Gastroesophageal sphincter (tissue), 4 donors: Measurements from ENCODE around the gene RTBDN. TPM values are rescaled to one million over a fixed set of nuclear protein-coding genes. Genes with fewer than 3 reads are reported as not detected.

Source experiments
- ATAC-seq: fragments of 150-250 bp; one replicate; pipeline ENCODE4 v1.9.1; 2016; ENCODE audit warnings: mild to moderate bottlenecking, moderate library complexity
- H3K27ac ChIP-seq, 4 donors: fragments of 200-600 bp; sonication (generic) in 3 of 4; 1 replicate in 3 of 4; 2 replicates in 1 of 4; pipeline ENCODE4 v1.5.1; 2016 to 2019
- H3K27me3 ChIP-seq: fragments of 200-600 bp; sonication (generic); one replicate; pipeline ENCODE4 v1.5.1; 2019
- H3K36me3 ChIP-seq, 2 donors: fragments of 200-600 bp; sonication (generic); one replicate each; pipeline ENCODE4 v1.5.1; 2019; ENCODE audit warnings: control low read depth in 1 of 2
- H3K4me1 ChIP-seq, 3 donors: fragments of 200-600 bp; sonication (generic); 1 replicate in 2 of 3; 2 replicates in 1 of 3; pipeline ENCODE4 v1.5.1; 2016 to 2019; ENCODE audit warnings: control low read depth in 2 of 3
- H3K4me3 ChIP-seq, 2 donors: fragments of 200-600 bp; sonication (generic); one replicate each; pipeline ENCODE4 v1.5.1; 2019; ENCODE audit warnings: mild to moderate bottlenecking in 1 of 2, moderate library complexity in 1 of 2
- H3K9me3 ChIP-seq, 3 donors: fragments of 200-600 bp; sonication (generic); one replicate each; pipeline ENCODE4 v1.5.1; 2017 to 2019; ENCODE audit warnings: control low read depth in 2 of 3
- EP300 ChIP-seq: sonication (generic); formaldehyde crosslinking; IDR thresholded peaks from one replicate; pipeline ENCODE4 v1.6.1; 2017; ENCODE audit warnings: antibody characterized with exemption, mild to moderate bottlenecking
- POLR2A ChIP-seq, 2 donors: fragments of 450-650 bp; IDR thresholded peaks; one replicate each; pipeline ENCODE4 v1.6.1; 2017; ENCODE audit warnings: antibody characterized with exemption in 2 of 2, mild to moderate bottlenecking in 2 of 2, moderate library complexity in 1 of 2
- POLR2AphosphoS5 ChIP-seq: sonication (generic); formaldehyde crosslinking; IDR thresholded peaks from one replicate; pipeline ENCODE4 v1.6.1; 2017; ENCODE audit warnings: antibody characterized with exemption
- WGBS, 2 donors: methylation state at CpG; one replicate each; pipeline ENCODE4 v1.1.5; 2018; ENCODE audit warnings: low coverage in 1 of 2; 5-methylcytosine and 5-hydroxymethylcytosine counted together
- small RNA-seq, 4 donors: library from RNA; depleted of rRNA; stranded (forward); fragments of <200 nt; gene quantifications; one replicate each; pipeline ENCODE3, GENCODE V24; 2016
- total RNA-seq, 4 donors: library from RNA; depleted of rRNA; stranded (reverse); fragments of >200 nt; gene quantifications; one replicate each; pipeline ENCODE4 v1.1.0, GENCODE V29; 2016
- TF ChIP-seq, protein P1 (sequence below), 4 experiments: fragments of 200-600 bp in 2 of 4; fragments of 450-650 bp in 2 of 4; sonication (generic) in 1 of 4; IDR thresholded peaks; one replicate each; pipeline ENCODE4 v1.5.1; 2017 to 2019; ENCODE audit warnings: antibody characterized with exemption in 4 of 4, mild to moderate bottlenecking in 2 of 4, moderate library complexity in 2 of 4

RTBDN gene
- total RNA-seq, 4 donors from 2014 or later = 1.1 TPM; not detected in 3

DNA sequence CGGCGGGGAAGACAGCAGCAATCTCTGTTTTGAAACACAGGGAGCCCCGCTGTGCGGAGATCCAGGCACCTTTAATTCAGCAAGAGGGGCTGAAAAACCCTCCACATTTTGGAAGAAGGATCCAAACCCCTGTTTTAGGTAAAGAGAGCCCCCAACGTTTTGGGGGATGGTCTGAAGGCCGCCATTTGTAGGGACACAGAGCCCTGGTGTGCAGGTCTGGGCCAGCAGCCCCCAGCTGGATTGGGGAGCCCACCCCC, 55.5 kb downstream of the RTBDN start:
- H3K4me3 ChIP-seq = peak overlapping the region in 1 of 2 donors; percentile 73
- H3K36me3 ChIP-seq = no peaks in the 10 kb centered on the region
- peak overlapping the region; percentile 72 to 99 (median 98) for H3K27ac ChIP-seq
- no peak for ATAC-seq
- H3K27me3 ChIP-seq = no peaks in the 10 kb centered on the region
- peaks cover 0 to 62% (median 27%) of the 10 kb centered on the region in 3 donors for H3K4me1 ChIP-seq
- 0 to 41% methylated on average over 1 to 4 of the region's 6 CpGs for WGBS, 2 donors
- TF ChIP-seq POLR2A (IDR thresholded peaks at IDR 0.05) (no peak), POLR2AphosphoS5 (no peak), EP300 (no peak)
- TF ChIP-seq, protein P1, sequence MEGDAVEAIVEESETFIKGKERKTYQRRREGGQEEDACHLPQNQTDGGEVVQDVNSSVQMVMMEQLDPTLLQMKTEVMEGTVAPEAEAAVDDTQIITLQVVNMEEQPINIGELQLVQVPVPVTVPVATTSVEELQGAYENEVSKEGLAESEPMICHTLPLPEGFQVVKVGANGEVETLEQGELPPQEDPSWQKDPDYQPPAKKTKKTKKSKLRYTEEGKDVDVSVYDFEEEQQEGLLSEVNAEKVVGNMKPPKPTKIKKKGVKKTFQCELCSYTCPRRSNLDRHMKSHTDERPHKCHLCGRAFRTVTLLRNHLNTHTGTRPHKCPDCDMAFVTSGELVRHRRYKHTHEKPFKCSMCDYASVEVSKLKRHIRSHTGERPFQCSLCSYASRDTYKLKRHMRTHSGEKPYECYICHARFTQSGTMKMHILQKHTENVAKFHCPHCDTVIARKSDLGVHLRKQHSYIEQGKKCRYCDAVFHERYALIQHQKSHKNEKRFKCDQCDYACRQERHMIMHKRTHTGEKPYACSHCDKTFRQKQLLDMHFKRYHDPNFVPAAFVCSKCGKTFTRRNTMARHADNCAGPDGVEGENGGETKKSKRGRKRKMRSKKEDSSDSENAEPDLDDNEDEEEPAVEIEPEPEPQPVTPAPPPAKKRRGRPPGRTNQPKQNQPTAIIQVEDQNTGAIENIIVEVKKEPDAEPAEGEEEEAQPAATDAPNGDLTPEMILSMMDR (IDR thresholded peaks at IDR 0.05) = no peak
- no peaks in the 10 kb centered on the region for H3K9me3 ChIP-seq

DNA sequence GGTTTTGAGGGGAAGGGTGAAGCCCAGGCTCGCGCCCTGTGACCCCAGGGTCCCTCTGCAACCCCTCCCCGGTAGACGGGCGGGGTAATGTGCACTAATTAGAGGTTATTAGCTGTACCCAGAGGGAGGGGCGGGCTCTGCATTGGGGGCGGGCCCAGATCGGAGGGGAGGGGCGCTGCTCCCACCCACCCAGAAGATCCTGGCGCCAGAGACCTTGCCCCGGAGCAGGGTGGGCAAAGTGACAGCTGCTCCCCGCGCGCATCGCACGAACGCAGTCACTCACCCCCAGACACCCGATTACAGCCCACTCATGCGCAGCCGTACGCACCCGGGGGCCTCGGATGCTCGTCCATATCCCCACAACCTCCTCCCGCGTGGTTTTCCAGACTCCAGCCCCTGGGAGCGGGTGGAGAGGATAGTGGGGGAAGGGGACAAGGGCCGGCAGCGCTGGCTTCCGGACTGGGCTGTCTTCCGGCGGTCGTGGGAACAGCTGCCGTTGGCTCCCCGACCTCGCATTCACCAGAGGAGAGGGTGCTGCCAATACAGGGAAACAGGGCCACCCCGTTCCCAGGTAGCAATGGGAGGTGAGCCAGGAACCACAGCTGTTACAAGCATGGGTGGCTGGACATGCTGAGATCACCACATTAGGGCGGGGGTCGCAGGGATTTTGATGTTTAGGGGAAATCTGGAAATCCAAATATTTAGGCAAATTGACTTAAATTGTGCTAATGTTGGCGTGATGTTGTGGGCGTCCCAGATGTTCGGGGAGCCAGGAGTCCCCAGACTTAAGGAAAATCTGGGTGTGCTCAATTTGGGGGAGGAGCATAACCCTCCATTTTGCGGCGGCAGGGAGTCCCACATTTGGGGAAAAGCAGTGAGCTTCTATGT, 56.1 kb downstream of the RTBDN start:
- Histone ChIP-seq H3K27ac (peak overlapping the region; percentile 72 to 99 (median 98)), H3K9me3 (no peaks in the 10 kb centered on the region), H3K36me3 (no peaks in the 10 kb centered on the region), H3K4me3 (peak overlapping the region; percentile 38 to 73), H3K27me3 (no peaks in the 10 kb centered on the region), H3K4me1 (peaks cover 0 to 56% (median 21%) of the 10 kb centered on the region in 3 donors)
- peak; percentile 35 for ATAC-seq
- 5 to 9% methylated on average over 3 to 6 of the region's 44 CpGs for WGBS, 2 donors
- peak in 1 of 2 donors; percentile 18 for TF ChIP-seq POLR2A (IDR thresholded peaks at IDR 0.05)
- no peak for TF ChIP-seq EP300
- TF ChIP-seq, protein P1 (IDR thresholded peaks at IDR 0.05) = no peak
- peak; percentile 69 for TF ChIP-seq POLR2AphosphoS5

DNA sequence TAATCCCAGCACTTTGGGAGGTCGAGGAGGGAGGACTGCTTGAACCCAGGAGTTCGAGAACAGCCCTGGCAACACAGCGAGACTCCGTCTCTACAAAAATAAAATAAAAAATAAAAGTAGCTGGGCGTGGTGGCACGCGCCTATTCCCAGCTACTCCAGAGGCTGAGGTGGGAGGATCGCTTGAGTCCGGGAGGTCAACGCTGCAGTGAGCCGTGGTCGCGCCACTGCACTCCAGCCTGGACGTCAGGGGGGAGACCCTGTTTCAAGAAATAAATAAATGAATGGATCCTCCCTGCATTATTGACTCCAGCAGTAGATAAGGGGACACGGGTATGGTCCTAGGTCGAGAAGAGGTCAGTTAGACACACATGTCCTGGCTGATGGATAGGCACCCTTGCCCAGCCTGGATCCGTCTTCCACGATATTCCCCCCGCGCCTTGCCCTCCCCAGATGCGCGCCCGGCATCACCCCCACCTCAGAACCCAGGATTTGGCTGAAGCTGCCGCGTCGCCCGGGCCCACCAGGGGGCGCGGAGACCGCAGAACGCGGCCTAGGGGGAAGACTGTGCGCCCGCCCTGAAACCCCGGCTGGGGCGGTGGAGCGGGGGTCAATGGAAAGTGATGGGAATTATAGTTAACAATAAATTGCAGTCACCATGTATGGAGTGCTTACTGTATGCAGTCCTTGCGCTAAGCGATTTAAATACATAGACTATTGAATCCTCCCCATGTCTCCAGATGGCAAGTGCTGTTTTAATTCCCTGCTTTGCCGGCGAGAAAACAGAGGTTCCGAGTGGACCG, 57.0 kb downstream of the RTBDN start:
- ATAC-seq = peak; percentile 36
- 0 to 23% methylated on average over 6 to 14 of the region's 43 CpGs for WGBS, 2 donors
- no peaks in the 10 kb centered on the region for H3K9me3 ChIP-seq
- peak overlapping the region; percentile 38 to 73 for H3K4me3 ChIP-seq
- peak overlapping the region; percentile 72 to 99 (median 98) for H3K27ac ChIP-seq
- TF ChIP-seq EP300 = no peak
- TF ChIP-seq, protein P1 (IDR thresholded peaks at IDR 0.05) = peak in 3 of 4 experiments; percentile 94 to 98 (median 97)
- peak; percentile 51 for TF ChIP-seq POLR2AphosphoS5
- no peak for TF ChIP-seq POLR2A (IDR thresholded peaks at IDR 0.05)
- H3K27me3 ChIP-seq = no peaks in the 10 kb centered on the region
- no peaks in the 10 kb centered on the region for H3K36me3 ChIP-seq
- H3K4me1 ChIP-seq = peaks cover 0 to 48% (median 16%) of the 10 kb centered on the region in 3 donors

Small RNA genes lying within 50 kb of the gene (small RNA-seq; reads per million reads assigned to genes)
- gene MIR5684 (0 reads per million in 4 donors), gene MIR6794 (0 reads per million in 4 donors)

Other genes with a start within 250 kb of the RTBDN start
- 1 to 10 TPM; 5.1 to 8.6 (median 6.7) TPM for gene ZNF490, start 223.8 kb downstream of the RTBDN start, total RNA-seq
- gene ZNF791, start 223.7 kb downstream of the RTBDN start, total RNA-seq = 10 to 100 TPM; 16.7 to 29.7 (median 20.4) TPM
- 10 to 100 TPM; 61.3 to 98.1 (median 70.8) TPM for gene MAN2B1, start 167.8 kb downstream of the RTBDN start, total RNA-seq
- gene WDR83, start 167.8 kb downstream of the RTBDN start, total RNA-seq = 10 to 100 TPM in 3 of 4 donors, 1 to 10 TPM in 1; 8.8 to 19.8 (median 15.5) TPM
- 100 to 1,000 TPM in 1 of 4 donors, 10 to 100 TPM in 3; 77.3 to 122 (median 92.1) TPM for gene DHPS, start 152.7 kb downstream of the RTBDN start, total RNA-seq
- not detected for gene GNG14, start 146.6 kb downstream of the RTBDN start, total RNA-seq
- gene FBXW9, start 137.9 kb downstream of the RTBDN start, total RNA-seq = 1 to 10 TPM; 3.8 to 7.5 (median 4.1) TPM
- 10 to 100 TPM; 52.0 to 89.2 (median 76.1) TPM for gene TNPO2, start 110.6 kb downstream of the RTBDN start, total RNA-seq
- 100 to 1,000 TPM; 364 to 432 (median 398) TPM for gene TRIR, start 99.9 kb downstream of the RTBDN start, total RNA-seq
- gene GET3, start 97.1 kb downstream of the RTBDN start, total RNA-seq = 10 to 100 TPM; 47.3 to 58.2 (median 55.8) TPM
- not detected for gene BEST2, start 82.8 kb downstream of the RTBDN start, total RNA-seq
- gene HOOK2, start 59.0 kb downstream of the RTBDN start, total RNA-seq = 10 to 100 TPM; 13.5 to 24.1 (median 14.6) TPM
- 100 to 1,000 TPM in 3 of 4 donors, 10 to 100 TPM in 1; 99.3 to 614 (median 168) TPM for gene JUNB, start 43.1 kb downstream of the RTBDN start, total RNA-seq
- 100 to 1,000 TPM; 178 to 303 (median 227) TPM for gene PRDX2, start 32.8 kb downstream of the RTBDN start, total RNA-seq
- not detected for gene THSD8, start 32.5 kb downstream of the RTBDN start, total RNA-seq
- 1 to 10 TPM; 2.0 to 9.4 (median 3.7) TPM for gene RNASEH2A, start 28.0 kb downstream of the RTBDN start, total RNA-seq
- gene MAST1, start 3.9 kb upstream of the RTBDN start, total RNA-seq = 1 to 10 TPM in 1 of 4 donors, under 1 TPM in 1, not detected in 2; 0.15 to 1.5 TPM
- 10 to 100 TPM; 22.3 to 37.1 (median 32.9) TPM for gene DNASE2, start 46.9 kb upstream of the RTBDN start, total RNA-seq
- gene KLF1, start 52.6 kb upstream of the RTBDN start, total RNA-seq = not detected
- gene GCDH, start 56.6 kb upstream of the RTBDN start, total RNA-seq = 10 to 100 TPM; 46.7 to 87.6 (median 56.3) TPM
- gene SYCE2, start 84.7 kb upstream of the RTBDN start, total RNA-seq = under 1 TPM in 1 of 4 donors, not detected in 3; 0.62 TPM
- gene FARSA, start 99.1 kb upstream of the RTBDN start, total RNA-seq = 10 to 100 TPM; 32.2 to 36.1 (median 33.2) TPM
- gene CALR, start 104.0 kb upstream of the RTBDN start, total RNA-seq = 100 to 1,000 TPM; 218 to 410 (median 280) TPM
- 100 to 1,000 TPM; 133 to 219 (median 158) TPM for gene RAD23A, start 111.3 kb upstream of the RTBDN start, total RNA-seq
- 10 to 100 TPM; 32.2 to 43.6 (median 36.9) TPM for gene GADD45GIP1, start 122.6 kb upstream of the RTBDN start, total RNA-seq
- gene DAND5, start 135.0 kb upstream of the RTBDN start, total RNA-seq = under 1 TPM in 1 of 4 donors, not detected in 3; 0.35 TPM
- gene NFIX, start 160.9 kb upstream of the RTBDN start, total RNA-seq = 100 to 1,000 TPM in 1 of 4 donors, 10 to 100 TPM in 3; 44.7 to 145 (median 72.4) TPM